GM10266 (cell line): ENCODE measurements around the gene CDX2.

Source experiments
- DNase-seq: peaks from one replicate; pipeline ENCODE4 v3.0.0; 2012; ENCODE audit errors: extremely low spot score
- CTCF ChIP-seq: IDR thresholded peaks from 2 replicates; pipeline ENCODE4 v1.5.1; 2012; ENCODE audit warnings: mild to moderate bottlenecking, low read depth; ENCODE audit not compliant: control insufficient read depth, insufficient read depth; ENCODE audit errors: missing control alignments

Gene CDX2

DNA sequence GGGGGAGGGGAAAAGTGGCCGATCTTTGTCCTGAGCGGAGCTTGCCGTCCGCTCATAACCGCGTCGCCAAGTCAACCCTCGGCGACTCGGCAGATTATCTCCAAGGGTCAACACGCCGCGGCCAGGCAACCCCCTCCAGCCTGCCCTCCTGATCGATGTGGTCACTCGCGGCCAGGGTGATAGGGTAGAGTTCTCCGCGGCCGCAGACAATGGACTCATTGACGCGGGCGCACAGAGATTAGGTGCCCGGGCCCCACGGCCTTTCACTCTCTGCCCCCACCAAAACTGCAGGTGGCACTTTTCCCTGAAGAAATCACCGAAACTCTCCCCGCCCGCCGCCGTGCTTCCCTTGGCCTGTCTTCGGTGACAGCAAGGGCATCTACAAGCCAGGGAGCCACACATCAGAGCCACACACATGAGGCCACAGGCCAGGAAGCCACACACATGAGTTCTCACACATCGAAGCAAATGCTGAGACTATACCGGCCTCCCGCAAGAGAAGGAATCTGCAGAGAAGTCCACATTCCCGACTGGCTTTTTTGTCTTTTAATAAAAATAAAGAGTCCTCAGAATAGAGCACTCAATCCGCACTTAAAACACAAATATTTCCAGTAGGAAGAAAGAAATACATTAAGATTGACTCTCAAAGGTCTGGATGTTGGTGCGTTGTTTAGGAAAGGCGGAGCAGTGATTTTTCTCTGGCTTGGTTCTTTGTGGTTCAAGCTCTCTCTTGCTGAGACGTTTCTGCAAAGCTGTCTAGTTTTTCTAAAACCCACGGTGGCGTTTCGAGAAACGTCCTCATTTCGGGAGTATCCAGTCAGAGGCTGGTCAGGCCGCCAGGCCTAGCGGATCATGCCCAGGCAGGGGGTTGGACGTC, 50.8 kb downstream of the CDX2 start:
- no peak for DNase-seq
- TF ChIP-seq CTCF = no peak

- DNase-seq = no peak
Observed at GRCh38 chr13:27917121-27917947, 51.8 kb downstream of the CDX2 start.

DNA sequence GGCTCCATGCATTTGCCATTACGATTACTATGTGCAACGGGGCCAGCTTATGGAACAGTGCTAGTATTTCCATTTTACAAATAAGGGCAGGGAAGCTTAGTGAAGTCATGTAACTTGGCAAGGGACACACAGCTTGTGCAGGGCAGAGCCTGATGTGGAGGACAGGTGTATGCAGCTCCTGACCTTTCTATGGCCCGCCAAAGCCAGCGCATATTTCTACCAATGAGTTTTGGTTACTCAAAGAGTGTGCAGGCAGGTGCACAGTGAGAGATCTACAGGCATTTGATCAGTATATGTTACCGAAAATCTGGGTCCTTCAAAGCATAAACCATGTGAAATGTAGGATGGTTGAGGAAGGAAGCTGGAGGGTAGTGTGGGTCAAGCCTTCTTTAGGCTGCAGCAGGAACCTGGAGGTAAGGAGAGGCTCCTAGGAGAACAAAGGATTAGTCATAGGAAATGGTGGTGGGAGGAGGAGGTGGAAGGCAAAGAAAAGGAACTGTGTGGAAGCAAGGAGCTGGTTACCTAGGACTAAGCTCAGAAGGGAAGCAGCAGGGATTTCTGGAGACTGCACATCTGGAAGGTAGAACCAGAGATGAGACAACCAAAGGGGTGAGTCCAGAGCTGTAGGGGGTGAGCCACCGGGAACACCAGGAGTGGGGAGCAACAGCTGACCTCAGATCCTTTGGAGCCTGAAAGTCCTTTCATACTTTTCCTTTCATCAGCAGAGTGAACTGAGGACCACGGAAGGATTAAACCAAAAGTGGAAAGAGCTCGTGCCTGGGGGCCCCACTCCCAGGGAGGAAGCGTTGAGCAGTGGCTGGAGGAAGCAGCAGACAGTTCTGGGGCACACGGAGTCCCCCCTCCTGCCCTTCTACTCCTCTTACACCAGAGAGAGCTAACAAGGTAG, 53.6 kb downstream of the CDX2 start:
- DNase-seq = no peak
- no peak for TF ChIP-seq CTCF

More at GRCh38 chr13:27917121-27917947, 51.8 kb downstream of the CDX2 start:
- no peak for TF ChIP-seq CTCF

GRCh38 chr13:27913160-27913559, 56.0 kb downstream of the CDX2 start:
- no peak for TF ChIP-seq CTCF
- no peak for DNase-seq

DNA sequence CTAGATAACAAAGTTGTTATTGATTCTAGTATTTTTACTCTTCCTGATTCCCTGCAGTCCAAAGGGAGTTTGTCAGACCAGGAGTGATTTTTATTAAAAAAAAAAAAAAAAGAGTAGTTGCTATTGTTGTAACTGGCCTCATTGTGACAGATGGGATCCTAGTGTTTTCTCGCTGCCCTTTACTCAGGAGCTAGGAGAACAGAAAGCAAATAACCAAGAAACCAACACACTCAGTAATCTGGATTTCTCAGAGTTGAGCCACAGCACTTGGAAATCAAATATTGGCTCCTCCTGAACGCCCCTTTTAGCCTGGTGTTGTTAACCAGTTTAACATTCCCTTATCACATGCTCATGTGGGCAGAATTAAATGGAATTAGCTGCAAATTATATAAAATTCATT, 57.6 kb downstream of the CDX2 start:
- no peak for TF ChIP-seq CTCF
- no peak for DNase-seq
